ENCODE results near the gene CCN5. TPM values are rescaled to one million over a fixed set of nuclear protein-coding genes. Genes with fewer than 3 reads are reported as not detected.
"Not testable (repeated sequence)": the region's sequence is repeated elsewhere in the genome, so short reads cannot be mapped to it uniquely, and the experiment has no call there.

Gene CCN5
- total and polyA plus RNA-seq, 2 donors from 2014 or later = 0.41 to 3.1 TPM

DNA sequence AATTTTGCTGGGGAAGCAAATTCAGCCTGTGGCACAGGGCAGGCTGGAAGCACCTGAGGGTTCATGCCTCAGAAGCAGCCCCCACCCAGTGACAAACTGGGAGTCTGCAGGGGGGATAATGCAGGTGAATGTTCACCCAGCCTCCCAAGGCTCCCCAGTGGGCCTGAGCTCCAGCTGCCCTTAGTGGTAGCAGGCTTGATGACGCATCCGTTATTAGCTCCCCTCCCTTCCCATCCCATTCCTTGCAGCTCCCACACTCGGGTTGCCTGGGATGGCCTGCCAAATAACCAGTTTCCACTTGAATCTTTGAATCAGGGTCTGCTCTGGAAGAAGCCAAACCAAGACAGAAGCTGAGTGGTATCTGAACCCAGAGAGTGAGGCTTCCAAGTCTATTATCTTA lies 46.3 kb downstream of the CCN5 start:
- no peaks in the 10 kb centered on the region for H3K27me3 ChIP-seq (ENCODE audit: control insufficient read depth, insufficient read depth, low read length)
- no peak overlapping the region for H3K9ac ChIP-seq (ENCODE audit: low read length in 3 of 3)
- H3K4me1 ChIP-seq (ENCODE audit: control insufficient read depth in 2 of 3, insufficient read depth in 2 of 3, low read depth in 1 of 3, low read length in 3 of 3) = no peaks in the 10 kb centered on the region
- H3K36me3 ChIP-seq (ENCODE audit: control insufficient read depth in 2 of 3, insufficient read depth in 3 of 3, low read length in 3 of 3) = no peaks in the 10 kb centered on the region
- H3K9me3 ChIP-seq (ENCODE audit: control insufficient read depth in 2 of 3, insufficient read depth in 1 of 3, low read length in 3 of 3) = no peaks in the 10 kb centered on the region
- H3K27ac ChIP-seq (ENCODE audit: low read depth in 2 of 2, low read length in 2 of 2) = no peak overlapping the region
- no peak overlapping the region for H3K4me3 ChIP-seq (ENCODE audit: low read length in 3 of 3)
- intact Hi-C loops (cut with DNase I) = no loop called here
- no peak for FAIRE-seq
- DNase-seq = no peak
- TF ChIP-seq CTCF (IDR thresholded peaks at IDR 0.05; ENCODE audit: borderline replicate concordance, extremely low read depth, insufficient read depth) = no peak

- no peak for DNase-seq
- intact Hi-C loops (cut with DNase I) = no loop called here
- no peak overlapping the region for H3K4me3 ChIP-seq (ENCODE audit: low read length in 3 of 3)
- no peak for FAIRE-seq
- no peak overlapping the region for H3K9ac ChIP-seq (ENCODE audit: low read length in 3 of 3)
- H3K27me3 ChIP-seq (ENCODE audit: control insufficient read depth, insufficient read depth, low read length) = no peaks in the 10 kb centered on the region
- TF ChIP-seq CTCF (IDR thresholded peaks at IDR 0.05; ENCODE audit: borderline replicate concordance, extremely low read depth, insufficient read depth) = no peak
- H3K4me1 ChIP-seq (ENCODE audit: control insufficient read depth in 2 of 3, insufficient read depth in 2 of 3, low read depth in 1 of 3, low read length in 3 of 3) = no peaks in the 10 kb centered on the region
- no peaks in the 10 kb centered on the region for H3K9me3 ChIP-seq (ENCODE audit: control insufficient read depth in 2 of 3, insufficient read depth in 1 of 3, low read length in 3 of 3)
- H3K36me3 ChIP-seq (ENCODE audit: control insufficient read depth in 2 of 3, insufficient read depth in 3 of 3, low read length in 3 of 3) = no peaks in the 10 kb centered on the region
- no peak overlapping the region for H3K27ac ChIP-seq (ENCODE audit: low read depth in 2 of 2, low read length in 2 of 2)
These were observed 47.4 kb downstream of the CCN5 start for GRCh38 chr20:44762466-44763140.

GRCh38 chr20:44763798-44764197 lies 48.6 kb downstream of the CCN5 start:
- H3K4me1 ChIP-seq (ENCODE audit: control insufficient read depth in 2 of 3, insufficient read depth in 2 of 3, low read depth in 1 of 3, low read length in 3 of 3); H3K27ac ChIP-seq (ENCODE audit: low read depth in 2 of 2, low read length in 2 of 2); H3K27me3 ChIP-seq (ENCODE audit: control insufficient read depth, insufficient read depth, low read length); H3K4me3 ChIP-seq (ENCODE audit: low read length in 3 of 3); DNase-seq; H3K36me3 ChIP-seq (ENCODE audit: control insufficient read depth in 2 of 3, insufficient read depth in 3 of 3, low read length in 3 of 3); H3K9ac ChIP-seq (ENCODE audit: low read length in 3 of 3); FAIRE-seq; H3K9me3 ChIP-seq (ENCODE audit: control insufficient read depth in 2 of 3, insufficient read depth in 1 of 3, low read length in 3 of 3); intact Hi-C loops (cut with DNase I): not testable (repeated sequence)

- no peak for FAIRE-seq
- no peaks in the 10 kb centered on the region for H3K27me3 ChIP-seq (ENCODE audit: control insufficient read depth, insufficient read depth, low read length)
- H3K9me3 ChIP-seq (ENCODE audit: control insufficient read depth in 2 of 3, insufficient read depth in 1 of 3, low read length in 3 of 3) = no peaks in the 10 kb centered on the region
- no peaks in the 10 kb centered on the region for H3K4me1 ChIP-seq (ENCODE audit: control insufficient read depth in 2 of 3, insufficient read depth in 2 of 3, low read depth in 1 of 3, low read length in 3 of 3)
- no peak overlapping the region for H3K4me3 ChIP-seq (ENCODE audit: low read length in 3 of 3)
- no peak overlapping the region for H3K27ac ChIP-seq (ENCODE audit: low read depth in 2 of 2, low read length in 2 of 2)
- TF ChIP-seq CTCF (IDR thresholded peaks at IDR 0.05; ENCODE audit: borderline replicate concordance, extremely low read depth, insufficient read depth) = no peak
- no peaks in the 10 kb centered on the region for H3K36me3 ChIP-seq (ENCODE audit: control insufficient read depth in 2 of 3, insufficient read depth in 3 of 3, low read length in 3 of 3)
- no peak for DNase-seq
- H3K9ac ChIP-seq (ENCODE audit: low read length in 3 of 3) = no peak overlapping the region
- intact Hi-C loops (cut with DNase I) = no loop called here
These were observed 49.9 kb downstream of the CCN5 start for GRCh38 chr20:44765091-44765490.

All from kidney (tissue), 14 donors.